Mucosa of stomach (tissue), 1 donor: Measurements from ENCODE around the gene VEPH1.

Source experiments
- H3K27me3 ChIP-seq: one replicate; pipeline ENCODE4 v1.7.0; 2013; ENCODE audit warnings: mild to moderate bottlenecking, low read length; ENCODE audit not compliant: control insufficient read depth, insufficient read depth
- H3K36me3 ChIP-seq: one replicate; pipeline ENCODE4 v1.7.0; 2013; ENCODE audit warnings: low read length; ENCODE audit not compliant: control insufficient read depth, insufficient read depth
- H3K4me1 ChIP-seq: one replicate; pipeline ENCODE4 v1.7.0; 2013; ENCODE audit warnings: mild to moderate bottlenecking, low read length; ENCODE audit not compliant: control insufficient read depth, insufficient read depth
- H3K4me3 ChIP-seq: one replicate; pipeline ENCODE4 v1.7.0; 2013; ENCODE audit warnings: low read length
- H3K9ac ChIP-seq: one replicate; pipeline ENCODE4 v1.7.0; 2013; ENCODE audit warnings: mild to moderate bottlenecking, low read length, moderate library complexity
- H3K9me3 ChIP-seq: one replicate; pipeline ENCODE4 v1.7.0; 2013; ENCODE audit warnings: mild to moderate bottlenecking, low read length, moderate library complexity; ENCODE audit not compliant: control insufficient read depth
- donor health status: Pancreatic carcinoma.

Gene VEPH1

DNA sequence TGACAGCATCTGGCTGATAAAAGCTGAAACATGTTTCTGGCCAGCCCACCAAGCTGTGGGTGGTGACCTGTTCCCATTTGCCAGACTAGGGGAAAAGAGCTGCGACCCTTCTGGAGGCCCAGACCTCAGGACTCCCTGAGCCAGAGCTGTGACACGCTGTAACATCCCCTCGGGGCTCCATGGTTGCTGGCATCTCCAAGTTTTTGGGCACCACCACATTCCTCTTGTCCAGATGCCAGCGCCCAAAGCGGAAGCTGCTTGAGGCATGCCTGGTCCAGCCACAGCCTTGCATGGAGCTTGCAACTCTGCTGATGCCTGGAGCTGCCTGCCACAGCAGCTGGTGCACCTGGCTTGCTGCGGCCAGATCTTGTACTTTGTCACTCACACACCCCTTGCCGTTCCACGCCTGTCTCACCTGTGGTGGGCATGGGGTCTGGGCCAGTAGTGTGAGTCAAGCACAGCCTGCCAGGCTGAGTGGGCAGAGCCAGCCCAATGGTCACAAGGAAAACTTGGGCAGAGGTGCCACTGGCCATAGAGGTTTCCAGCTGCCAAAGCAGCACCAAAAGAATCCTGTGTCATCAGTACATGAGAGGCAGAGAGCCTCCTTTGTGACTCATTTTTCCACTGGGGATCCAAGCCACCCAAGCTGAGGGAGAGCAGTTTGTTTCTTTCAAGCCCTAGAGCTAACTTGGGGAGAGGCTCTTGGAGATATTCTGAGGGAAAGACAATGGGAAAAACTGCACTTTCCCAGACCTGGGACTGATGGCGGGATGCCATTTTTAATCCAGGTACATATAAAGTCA is 112.3 kb downstream of the VEPH1 start:
- Histone ChIP-seq H3K4me1 (no peaks in the 10 kb centered on the region), H3K36me3 (no peaks in the 10 kb centered on the region), H3K9me3 (no peaks in the 10 kb centered on the region), H3K9ac (no peak overlapping the region), H3K4me3 (no peak overlapping the region), H3K27me3 (peaks cover 3% of the 10 kb centered on the region)

DNA sequence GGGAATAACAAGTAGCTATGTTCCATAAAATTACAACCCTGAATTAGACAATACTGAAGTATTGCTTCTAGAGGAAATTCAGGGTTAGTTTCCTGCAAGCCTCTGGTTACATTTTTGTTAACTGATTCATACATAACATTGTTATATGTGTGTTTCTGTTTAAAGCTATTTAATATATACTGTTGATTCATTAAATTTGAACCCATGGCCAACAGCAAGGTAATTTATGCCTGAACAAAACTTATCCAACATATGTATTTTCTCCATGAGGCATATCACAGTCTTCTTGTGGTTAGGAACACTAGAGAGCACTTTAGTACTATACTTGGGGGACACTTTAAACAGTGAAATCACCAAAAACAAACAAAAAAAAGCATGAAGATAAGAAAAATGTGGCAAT is 114.2 kb downstream of the VEPH1 start:
- H3K36me3 ChIP-seq, result no peaks in the 10 kb centered on the region
- no peak overlapping the region for H3K9ac ChIP-seq
- no peaks in the 10 kb centered on the region for H3K4me1 ChIP-seq
- H3K27me3 ChIP-seq, result peaks cover 3% of the 10 kb centered on the region
- no peak overlapping the region for H3K4me3 ChIP-seq
- H3K9me3 ChIP-seq, result no peaks in the 10 kb centered on the region

GRCh38 chr3:157387708-157388435 is 115.3 kb downstream of the VEPH1 start:
- no peaks in the 10 kb centered on the region for H3K9me3 ChIP-seq

DNA sequence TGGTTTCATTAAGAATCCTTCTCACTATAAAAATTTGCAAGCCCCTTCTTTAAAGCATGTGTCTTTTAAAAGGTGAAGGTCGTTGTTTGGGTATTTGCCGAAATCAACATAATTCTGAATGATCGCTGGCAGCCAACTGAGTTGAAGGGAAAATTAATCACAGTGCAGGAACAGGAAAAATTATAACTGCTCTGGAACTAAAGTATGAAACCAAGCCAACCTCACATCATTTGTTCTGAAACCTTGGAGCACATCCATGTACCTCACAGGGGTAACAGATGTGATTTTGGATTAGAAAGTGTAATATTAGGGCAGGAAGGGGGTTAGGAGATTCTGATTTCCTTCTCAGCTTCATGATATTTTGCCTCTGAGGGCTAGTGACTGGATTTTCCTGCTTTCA is 118.7 kb downstream of the VEPH1 start:
- Histone ChIP-seq H3K9me3 (no peaks in the 10 kb centered on the region), H3K27me3 (peaks cover 3% of the 10 kb centered on the region), H3K36me3 (no peaks in the 10 kb centered on the region), H3K4me1 (no peaks in the 10 kb centered on the region), H3K9ac (no peak overlapping the region), H3K4me3 (no peak overlapping the region)

More at GRCh38 chr3:157387708-157388435, 115.3 kb downstream of the VEPH1 start:
- H3K36me3 ChIP-seq, result no peaks in the 10 kb centered on the region
- H3K4me1 ChIP-seq, result no peaks in the 10 kb centered on the region
- no peak overlapping the region for H3K4me3 ChIP-seq
- H3K9ac ChIP-seq, result no peak overlapping the region
- H3K27me3 ChIP-seq, result peaks cover 3% of the 10 kb centered on the region

DNA sequence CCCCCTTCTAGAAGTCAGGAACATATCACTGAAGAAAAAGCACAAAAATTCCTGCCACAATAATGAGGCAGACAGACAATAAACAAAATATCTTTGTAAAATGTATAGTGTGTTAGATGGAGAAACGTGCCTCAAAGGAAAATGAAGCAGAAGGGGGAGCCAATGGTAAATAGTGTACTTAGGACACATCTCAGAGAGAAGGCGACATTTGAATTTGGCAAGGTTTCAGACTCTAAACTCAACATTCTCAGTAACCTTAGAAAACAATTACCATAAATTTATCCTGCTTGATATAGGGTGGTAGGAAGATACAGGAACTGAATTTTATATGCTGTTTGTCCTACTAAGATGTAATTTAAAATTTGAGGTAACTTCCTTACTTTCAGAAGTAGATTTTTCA is 119.2 kb downstream of the VEPH1 start:
- Histone ChIP-seq H3K9ac (no peak overlapping the region), H3K9me3 (no peaks in the 10 kb centered on the region), H3K36me3 (no peaks in the 10 kb centered on the region), H3K27me3 (peaks cover 3% of the 10 kb centered on the region), H3K4me1 (no peaks in the 10 kb centered on the region), H3K4me3 (no peak overlapping the region)

DNA sequence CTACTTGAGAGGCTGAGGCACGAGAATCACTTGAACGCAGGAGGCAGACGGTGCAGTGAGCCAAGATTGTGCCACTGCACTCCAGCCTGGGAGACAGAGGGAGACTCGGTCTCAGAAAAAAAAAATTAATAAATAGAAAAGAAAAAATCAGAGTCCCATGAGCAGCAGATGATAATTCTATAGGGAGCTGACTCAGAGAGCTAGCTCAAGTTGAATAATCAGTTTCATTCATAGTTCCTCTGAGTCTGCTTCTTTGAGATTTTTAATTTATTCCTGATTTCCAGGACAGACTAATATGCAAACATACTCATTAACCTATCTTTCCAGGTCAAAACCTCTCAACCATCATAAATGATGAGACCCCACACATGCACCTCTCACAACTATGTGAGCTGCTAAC is 121.6 kb downstream of the VEPH1 start:
- no peaks in the 10 kb centered on the region for H3K27me3 ChIP-seq
- H3K9ac ChIP-seq, result no peak overlapping the region
- H3K9me3 ChIP-seq, result no peaks in the 10 kb centered on the region
- H3K4me3 ChIP-seq, result no peak overlapping the region
- H3K4me1 ChIP-seq, result no peaks in the 10 kb centered on the region
- H3K36me3 ChIP-seq, result no peaks in the 10 kb centered on the region

- H3K4me3 ChIP-seq, result no peak overlapping the region
- no peak overlapping the region for H3K9ac ChIP-seq
- H3K4me1 ChIP-seq, result no peaks in the 10 kb centered on the region
- H3K9me3 ChIP-seq, result no peaks in the 10 kb centered on the region
- no peaks in the 10 kb centered on the region for H3K27me3 ChIP-seq
- H3K36me3 ChIP-seq, result no peaks in the 10 kb centered on the region
Measured at GRCh38 chr3:157379525-157380140, 123.6 kb downstream of the VEPH1 start.

- Histone ChIP-seq H3K27me3 (no peaks in the 10 kb centered on the region), H3K9me3 (no peaks in the 10 kb centered on the region), H3K36me3 (no peaks in the 10 kb centered on the region)
Measured at GRCh38 chr3:157376603-157377300, 126.5 kb downstream of the VEPH1 start.

GRCh38 chr3:157375342-157375986 is 127.8 kb downstream of the VEPH1 start:
- Histone ChIP-seq H3K4me1 (no peaks in the 10 kb centered on the region), H3K4me3 (no peak overlapping the region), H3K9me3 (no peaks in the 10 kb centered on the region), H3K27me3 (no peaks in the 10 kb centered on the region), H3K36me3 (no peaks in the 10 kb centered on the region), H3K9ac (no peak overlapping the region)

More at GRCh38 chr3:157376603-157377300, 126.5 kb downstream of the VEPH1 start:
- H3K4me1 ChIP-seq, result no peaks in the 10 kb centered on the region
- no peak overlapping the region for H3K9ac ChIP-seq
- no peak overlapping the region for H3K4me3 ChIP-seq

GRCh38 chr3:157374933-157375332 is 128.3 kb downstream of the VEPH1 start:
- H3K9me3 ChIP-seq, result no peaks in the 10 kb centered on the region
- H3K4me1 ChIP-seq, result no peaks in the 10 kb centered on the region
- H3K36me3 ChIP-seq, result no peaks in the 10 kb centered on the region
- H3K4me3 ChIP-seq, result no peak overlapping the region
- H3K9ac ChIP-seq, result no peak overlapping the region
- no peaks in the 10 kb centered on the region for H3K27me3 ChIP-seq

DNA sequence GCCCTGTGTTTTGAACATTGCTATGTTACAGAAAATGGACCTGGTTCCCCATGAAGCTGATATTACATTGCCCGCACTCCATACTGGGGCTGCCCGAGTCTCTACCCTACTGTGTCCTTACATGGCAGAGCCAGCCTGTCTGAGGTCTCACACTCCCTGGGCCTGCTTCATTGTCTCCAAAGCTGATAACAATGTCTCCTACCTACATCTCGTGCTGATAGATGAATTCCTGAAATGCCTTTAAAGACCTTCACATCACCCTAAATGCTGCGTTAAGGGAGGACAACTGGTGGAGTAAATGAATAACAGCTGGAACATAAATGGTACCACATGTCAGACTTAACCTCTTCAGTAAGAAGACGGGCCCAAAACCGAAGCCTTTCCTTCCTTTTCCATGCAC is 129.4 kb downstream of the VEPH1 start:
- Histone ChIP-seq H3K9me3 (no peaks in the 10 kb centered on the region), H3K36me3 (no peaks in the 10 kb centered on the region), H3K4me1 (no peaks in the 10 kb centered on the region), H3K9ac (no peak overlapping the region), H3K27me3 (no peaks in the 10 kb centered on the region), H3K4me3 (no peak overlapping the region)
